ENCODE measurements around the gene LRG1. TPM values are rescaled to one million over a fixed set of nuclear protein-coding genes. Genes with fewer than 3 reads are reported as not detected.

Gene LRG1
- total and polyA plus RNA-seq, 8 donors: 0.58 to 17.9 (median 0.87) TPM

- ATAC-seq: no peak
- Histone ChIP-seq H3K27me3 (no peaks in the 10 kb centered on the region), H3K4me3 (no peak overlapping the region), H3K4me1 (no peaks in the 10 kb centered on the region), H3K27ac (no peak overlapping the region), H3K36me3 (peaks cover 0 to 90% of the 10 kb centered on the region in 2 donors), H3K9me3 (no peaks in the 10 kb centered on the region)
- no peak for DNase-seq
- intact Hi-C loops (cut with DNase I): no loop called here
- no peak for TF ChIP-seq CTCF (IDR thresholded peaks at IDR 0.05)
Measured at GRCh38 chr19:4496304-4496703, 43.5 kb downstream of the LRG1 start.

- DNase-seq (no peak), ATAC-seq (peak; percentile 13)
- H3K4me3 ChIP-seq: no peak overlapping the region
- no peaks in the 10 kb centered on the region for H3K27me3 ChIP-seq
- no peak for TF ChIP-seq CTCF (IDR thresholded peaks at IDR 0.05)
- no peaks in the 10 kb centered on the region for H3K4me1 ChIP-seq
- intact Hi-C loops (cut with DNase I): no loop called here
- no peak overlapping the region for H3K27ac ChIP-seq
- H3K9me3 ChIP-seq: no peaks in the 10 kb centered on the region
- H3K36me3 ChIP-seq: peaks cover 0 to 87% of the 10 kb centered on the region in 2 donors
Measured at GRCh38 chr19:4495471-4495870, 44.4 kb downstream of the LRG1 start.

- intact Hi-C loops (cut with DNase I): no loop called here
Measured at GRCh38 chr19:4494691-4495064, 45.2 kb downstream of the LRG1 start.

GRCh38 chr19:4493929-4494690, 45.7 kb downstream of the LRG1 start:
- TF ChIP-seq CTCF (IDR thresholded peaks at IDR 0.05): no peak
- Histone ChIP-seq H3K27me3 (no peaks in the 10 kb centered on the region), H3K4me1 (no peaks in the 10 kb centered on the region), H3K36me3 (peaks cover 0 to 87% of the 10 kb centered on the region in 2 donors), H3K4me3 (no peak overlapping the region), H3K9me3 (no peaks in the 10 kb centered on the region), H3K27ac (no peak overlapping the region)
- DNase-seq (peak in 1 of 4 donors; percentile 73), ATAC-seq (no peak)
- intact Hi-C loops (cut with DNase I): no loop called here

More at GRCh38 chr19:4494691-4495064, 45.2 kb downstream of the LRG1 start:
- Histone ChIP-seq H3K27ac (no peak overlapping the region), H3K36me3 (peaks cover 0 to 87% of the 10 kb centered on the region in 2 donors), H3K4me3 (no peak overlapping the region), H3K4me1 (no peaks in the 10 kb centered on the region), H3K9me3 (no peaks in the 10 kb centered on the region), H3K27me3 (no peaks in the 10 kb centered on the region)
- no peak for ATAC-seq
- TF ChIP-seq CTCF (IDR thresholded peaks at IDR 0.05): no peak
- no peak for DNase-seq

- DNase-seq (no peak), ATAC-seq (no peak)
- no peak overlapping the region for H3K27ac ChIP-seq
- no peaks in the 10 kb centered on the region for H3K27me3 ChIP-seq
- H3K4me3 ChIP-seq: no peak overlapping the region
- intact Hi-C loops (cut with DNase I): no loop called here
- H3K36me3 ChIP-seq: peaks cover 0 to 87% of the 10 kb centered on the region in 2 donors
- H3K9me3 ChIP-seq: no peaks in the 10 kb centered on the region
- no peaks in the 10 kb centered on the region for H3K4me1 ChIP-seq
- TF ChIP-seq CTCF (IDR thresholded peaks at IDR 0.05): no peak
Measured at GRCh38 chr19:4493104-4493928, 46.5 kb downstream of the LRG1 start.

All from left lung (tissue), 10 donors.